Activated CD8-positive, alpha-beta memory T cell treated with anti-CD3 and anti-CD28 coated beads, Interleukin-2, amount 50 U/mL, for 24 hours (primary cell): ENCODE data around the gene ZFYVE26.
"Not testable (repeated sequence)": the region's sequence is repeated elsewhere in the genome, so short reads cannot be mapped to it uniquely, and the experiment has no call there.

ENCODE experiments used
- DNase-seq: peaks from one replicate; pipeline ENCODE4 v3.0.0-alpha.2; 2020; ENCODE audit errors: extremely low read depth

Gene ZFYVE26

DNA sequence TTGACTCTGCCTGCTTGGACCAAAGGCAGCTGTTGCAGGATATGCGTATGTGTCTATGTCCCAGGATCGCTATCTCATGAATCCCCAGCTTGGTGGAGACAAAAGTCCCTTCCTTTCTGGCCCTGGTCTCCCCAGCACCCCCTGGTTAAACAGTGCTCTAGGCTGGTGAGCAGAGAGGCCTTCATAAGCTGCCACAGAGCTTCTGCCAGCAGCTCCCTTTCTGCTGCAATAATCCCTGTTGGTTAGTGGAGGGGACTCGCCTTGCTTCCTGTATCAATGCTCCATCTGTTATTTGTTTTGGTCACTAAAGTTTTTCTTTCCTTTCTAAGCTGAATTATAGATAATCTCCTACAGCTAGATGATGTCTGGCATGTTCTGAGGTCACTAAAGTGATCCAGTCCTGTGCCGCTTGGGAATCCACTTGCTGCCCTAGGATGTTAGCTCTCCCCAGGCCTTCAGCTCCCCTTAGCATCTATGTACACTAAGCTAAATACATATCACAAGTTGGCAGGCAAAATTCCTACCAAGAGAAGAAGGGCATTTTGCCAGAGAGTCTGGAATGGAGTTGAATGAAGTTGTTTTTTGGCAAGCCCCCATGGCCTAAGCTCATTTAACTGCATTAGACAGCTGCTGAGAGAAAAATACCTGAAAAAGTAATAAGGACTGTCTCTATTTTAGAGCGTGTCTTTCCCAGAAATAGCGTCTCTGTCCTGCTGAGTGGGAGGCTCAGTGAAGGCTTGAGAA, 66.9 kb downstream of the ZFYVE26 start:
- DNase-seq: no peak

DNA sequence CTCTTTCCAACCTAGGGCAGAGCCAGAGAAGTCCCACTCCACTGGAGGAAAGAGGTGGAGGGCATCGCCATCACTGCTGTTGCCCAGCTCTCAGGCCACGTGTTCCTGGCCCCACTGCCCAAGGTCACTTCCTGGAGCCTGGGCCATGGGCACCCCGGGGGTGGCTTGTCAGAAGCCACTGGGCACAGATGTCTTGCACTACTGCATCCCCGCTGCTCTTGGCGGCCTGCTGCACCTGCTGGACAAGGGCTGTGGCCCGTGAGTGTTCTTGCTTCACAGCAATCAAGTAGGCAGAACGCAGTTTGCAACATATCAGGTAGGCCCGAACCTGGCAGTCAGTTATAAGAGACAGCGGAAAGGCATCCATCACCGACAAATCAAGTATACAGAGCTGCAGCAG, 68.1 kb downstream of the ZFYVE26 start:
- no peak for DNase-seq

DNA sequence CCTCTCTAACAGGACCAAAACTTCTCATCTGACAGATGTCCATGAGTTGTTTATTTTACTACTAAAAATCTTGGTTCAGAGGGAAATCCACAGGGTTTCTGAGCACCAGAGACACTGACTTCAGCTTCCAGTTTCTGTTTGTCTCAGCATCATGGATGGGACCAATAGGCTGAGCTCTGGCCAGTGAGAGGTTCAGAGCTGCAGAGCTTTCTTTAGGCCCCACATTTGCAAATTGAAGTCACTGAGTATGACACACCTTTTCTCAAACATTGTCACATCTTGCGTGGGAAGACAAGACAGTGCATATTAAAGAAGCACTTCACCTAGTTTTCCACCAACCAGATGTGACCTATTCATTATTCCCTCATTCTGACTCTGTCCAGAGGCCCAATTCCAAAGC, 69.5 kb downstream of the ZFYVE26 start:
- DNase-seq: no peak

DNA sequence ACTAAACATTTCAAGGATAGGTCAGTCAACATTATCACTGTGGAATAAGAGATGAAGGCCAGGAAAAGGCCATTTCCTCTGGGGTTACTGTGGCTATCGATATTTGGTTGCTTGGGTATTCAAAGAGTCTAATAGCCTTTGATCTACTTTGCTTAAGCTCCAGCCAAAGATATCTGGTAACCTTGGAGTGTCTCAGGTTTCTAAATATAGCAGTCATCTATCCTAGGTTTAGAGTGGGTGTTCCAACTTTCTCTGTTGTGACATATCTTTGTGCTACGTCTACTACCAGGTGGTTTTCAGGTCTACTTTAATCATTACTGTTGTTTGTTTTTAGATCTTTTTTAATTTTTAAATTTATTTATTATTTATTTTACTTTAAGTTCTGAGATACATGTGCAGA, 72.3 kb downstream of the ZFYVE26 start:
- no peak for DNase-seq

DNA sequence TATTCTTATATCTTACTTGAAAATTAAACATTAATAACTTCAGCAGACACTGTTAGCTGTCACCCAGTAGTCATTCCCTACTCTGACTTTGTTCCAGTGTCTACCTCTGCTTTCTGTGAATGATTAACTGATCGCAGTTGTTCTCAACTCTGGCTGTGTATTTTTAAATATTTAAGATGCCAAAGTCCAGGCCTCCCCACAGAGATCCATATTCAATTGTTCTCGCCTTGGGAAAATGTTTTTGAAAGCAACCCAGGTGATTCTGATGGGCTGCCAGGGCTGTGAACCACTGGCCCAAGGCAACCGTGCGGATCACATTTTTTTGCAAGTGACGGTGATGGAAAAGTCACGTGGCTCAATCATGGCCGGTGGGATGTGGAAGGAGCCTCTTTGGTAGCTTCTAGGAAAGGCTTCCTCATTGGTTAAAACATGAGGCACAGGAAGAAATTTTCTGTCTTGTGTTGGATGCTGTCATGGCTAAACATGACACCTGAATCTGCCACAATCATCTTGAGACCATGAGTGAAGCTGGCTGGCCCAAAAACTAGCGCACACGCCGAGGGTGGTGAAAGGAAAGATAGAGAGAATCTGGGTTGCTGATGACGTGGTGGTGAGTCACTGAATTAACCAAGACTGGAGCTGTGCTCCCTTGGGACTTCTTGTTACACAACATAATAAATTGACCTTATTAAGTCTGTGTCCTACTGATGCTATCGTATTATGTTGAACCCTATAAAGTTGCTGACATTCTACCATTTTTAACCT, 77.5 kb downstream of the ZFYVE26 start:
- DNase-seq: no peak

DNA sequence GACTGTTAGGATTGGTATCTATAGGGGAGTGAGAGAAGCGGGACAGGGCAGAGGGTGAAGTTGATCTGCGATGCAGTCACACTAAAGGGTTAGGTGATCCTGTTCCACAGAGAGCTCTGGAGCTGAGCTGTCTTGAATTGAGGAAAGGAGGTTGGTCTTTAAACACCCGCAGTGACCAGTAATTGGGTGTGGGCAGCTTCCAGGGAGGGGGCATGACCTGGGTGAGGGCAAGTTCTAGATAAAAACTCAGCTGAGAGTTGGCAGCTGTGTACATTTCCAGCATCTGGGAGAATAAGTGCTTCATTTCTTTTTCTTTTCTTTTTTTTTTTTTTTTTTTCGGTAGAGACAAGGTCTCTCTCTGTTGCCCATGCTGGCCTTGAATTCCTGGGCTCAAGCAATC, 79.6 kb downstream of the ZFYVE26 start:
- no peak for DNase-seq

DNA sequence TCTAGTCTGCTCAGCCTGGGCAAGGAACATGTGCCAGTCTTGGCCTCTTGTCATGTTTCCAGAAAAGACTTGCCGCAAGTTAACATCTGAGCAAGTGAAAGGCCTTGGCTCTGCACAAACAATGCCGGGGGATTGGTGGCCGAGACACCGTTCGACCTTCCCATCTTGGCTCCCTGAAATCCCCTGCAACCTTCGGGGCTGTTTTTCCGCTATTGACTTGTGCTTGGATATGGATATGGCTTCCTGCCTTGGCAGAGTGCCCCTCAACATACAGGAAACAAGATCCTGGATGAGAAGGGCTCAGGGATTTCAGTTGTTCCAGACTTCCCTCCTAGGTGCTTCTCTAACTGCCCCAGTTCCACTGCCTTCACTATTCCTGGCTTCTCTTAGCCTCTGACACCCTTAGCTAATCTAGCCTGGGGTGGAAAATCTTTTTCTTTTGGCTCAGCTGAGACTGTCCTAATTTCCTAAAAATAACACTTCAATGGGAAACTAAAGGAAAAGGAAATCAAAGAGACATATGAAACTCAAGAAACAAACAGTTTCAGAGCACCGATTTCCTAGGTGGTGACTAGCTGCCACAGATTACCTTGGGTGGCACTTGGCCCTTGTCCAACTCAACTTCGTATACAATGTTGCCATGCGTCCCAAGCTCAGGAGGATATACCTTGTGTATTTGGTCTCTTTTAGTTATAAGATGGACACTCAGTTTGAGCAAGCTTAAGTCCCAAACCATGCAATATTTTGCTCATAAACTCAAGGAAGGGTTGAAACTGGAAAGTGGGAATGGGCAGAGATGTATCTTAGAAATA, 80.8 kb downstream of the ZFYVE26 start:
- no peak for DNase-seq

DNA sequence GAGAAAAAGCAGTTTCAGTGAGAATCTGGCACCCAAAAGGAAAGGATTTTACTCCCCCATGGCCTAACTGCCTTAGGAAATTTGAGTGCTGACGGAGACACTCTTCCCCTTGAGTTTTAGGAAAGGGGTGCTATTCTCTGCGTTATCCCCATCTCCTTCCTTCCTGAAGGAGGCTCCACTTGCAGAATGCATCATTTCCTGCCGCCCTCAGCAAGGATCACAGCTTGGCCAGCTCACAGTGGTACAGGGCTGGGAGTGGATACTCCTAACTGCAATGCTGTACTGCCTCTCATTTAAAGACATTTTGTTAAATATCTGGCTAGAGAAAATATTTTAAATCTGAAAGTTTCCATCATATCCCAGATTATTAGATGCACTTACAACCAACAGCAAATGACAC, 81.7 kb downstream of the ZFYVE26 start:
- no peak for DNase-seq

DNA sequence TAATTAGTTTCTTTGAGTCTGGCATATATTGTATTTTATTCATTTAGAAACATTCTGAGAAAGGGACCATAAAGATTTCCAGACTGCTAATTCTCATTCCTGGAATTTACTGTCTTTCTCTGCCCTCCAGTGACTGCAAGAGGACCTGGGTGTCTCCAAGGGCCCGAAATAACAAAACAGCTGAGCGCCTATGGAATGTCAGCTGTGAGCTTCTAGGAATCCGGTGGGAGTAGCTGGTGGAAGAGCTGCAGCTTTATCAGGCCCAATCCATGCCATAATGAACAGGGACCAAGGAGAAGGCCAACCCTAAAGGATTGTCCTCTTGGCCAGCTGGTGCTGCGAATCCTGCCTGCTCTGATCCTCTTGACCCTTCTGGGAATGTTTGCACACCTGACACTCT, 82.8 kb downstream of the ZFYVE26 start:
- DNase-seq: no peak

DNA sequence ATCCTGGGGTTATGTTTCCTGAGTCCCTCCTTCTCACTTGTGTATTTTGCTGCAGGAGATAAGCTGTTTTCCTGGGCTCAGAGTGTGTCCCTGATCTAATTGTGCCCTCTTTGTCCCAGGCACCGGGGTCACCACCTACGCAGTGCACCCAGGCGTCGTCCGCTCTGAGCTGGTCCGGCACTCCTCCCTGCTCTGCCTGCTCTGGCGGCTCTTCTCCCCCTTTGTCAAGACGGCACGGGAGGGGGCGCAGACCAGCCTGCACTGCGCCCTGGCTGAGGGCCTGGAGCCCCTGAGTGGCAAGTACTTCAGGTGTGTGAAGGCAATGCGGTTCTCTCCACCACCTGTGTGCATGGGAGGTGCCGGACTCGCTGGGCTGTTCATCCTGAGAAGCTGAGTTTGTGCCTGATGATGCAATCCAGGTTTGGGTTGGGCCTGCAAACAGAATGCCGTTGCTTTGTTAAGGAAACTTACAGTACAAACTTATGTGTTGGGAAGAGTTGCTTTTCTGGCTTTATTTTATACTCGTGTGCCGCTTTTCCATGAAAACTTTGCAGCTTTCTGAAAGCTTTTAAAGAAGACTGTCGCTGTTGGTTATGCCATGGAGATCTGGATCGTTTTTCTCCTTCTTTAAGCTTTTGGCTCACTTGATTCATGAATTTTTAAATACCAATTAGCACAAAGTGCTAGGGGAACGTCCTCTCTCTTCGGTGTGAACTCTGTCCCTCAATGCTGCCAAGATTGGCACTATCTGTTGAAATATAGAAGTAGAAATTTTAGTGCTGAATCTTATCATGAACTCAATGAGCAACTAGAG, 87.1 kb downstream of the ZFYVE26 start:
- no peak for DNase-seq

DNA sequence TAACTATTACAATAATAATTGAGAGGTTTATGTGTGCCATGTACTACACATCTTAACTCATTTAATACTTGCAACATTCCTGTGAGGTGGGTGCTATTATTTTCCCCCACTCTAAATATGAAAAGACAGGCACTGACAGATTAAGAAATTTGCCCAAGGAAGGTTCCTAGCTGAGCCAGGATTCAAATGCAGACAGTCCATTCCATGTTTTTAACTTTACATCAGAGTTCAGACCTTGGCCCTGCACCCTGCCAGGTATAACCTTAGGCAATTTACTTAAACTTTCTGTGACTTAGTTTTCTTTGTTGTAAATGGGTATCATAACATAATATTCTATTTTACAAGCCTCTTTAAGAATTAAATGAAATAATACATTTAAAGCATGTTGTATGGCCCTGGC, 88.1 kb downstream of the ZFYVE26 start:
- no peak for DNase-seq

DNA sequence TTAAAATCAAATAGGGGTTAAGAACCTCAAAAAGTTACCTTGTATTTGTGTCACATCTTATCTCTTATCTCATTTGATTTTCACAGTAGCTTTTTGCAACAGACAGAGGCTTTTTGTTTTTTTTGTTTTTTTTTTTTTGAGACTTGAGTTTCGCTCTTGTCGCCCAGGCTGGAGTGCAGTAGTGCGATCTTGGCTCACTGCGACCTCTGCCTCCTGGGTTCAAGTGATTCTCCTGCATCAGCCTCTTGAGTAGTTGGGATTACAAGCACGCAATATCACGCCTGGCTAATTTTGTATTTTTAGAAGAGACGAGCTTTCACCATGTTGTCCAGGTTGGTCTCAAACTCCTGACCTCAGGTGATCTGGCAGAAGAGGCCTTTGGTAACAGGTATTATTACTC, 89.0 kb downstream of the ZFYVE26 start:
- no peak for DNase-seq

DNA sequence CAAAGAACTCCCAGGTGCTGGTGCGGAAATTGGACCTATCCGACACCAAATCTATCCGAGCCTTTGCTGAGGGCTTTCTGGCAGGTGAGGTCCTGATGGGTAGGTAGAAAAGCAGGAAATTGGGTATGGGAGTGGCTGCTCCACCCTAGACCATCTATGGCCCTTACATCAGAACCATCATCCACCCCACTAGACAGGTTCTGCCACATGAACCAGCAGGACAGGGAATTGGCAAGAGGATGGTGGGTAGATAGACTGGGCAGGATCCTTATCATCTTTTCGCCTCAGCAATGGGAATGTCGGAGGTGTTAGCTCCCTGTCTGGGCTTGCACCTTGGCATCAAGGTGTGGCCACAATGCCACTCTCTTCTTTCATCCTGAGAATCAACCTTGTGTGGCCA, 91.2 kb downstream of the ZFYVE26 start:
- no peak for DNase-seq

DNA sequence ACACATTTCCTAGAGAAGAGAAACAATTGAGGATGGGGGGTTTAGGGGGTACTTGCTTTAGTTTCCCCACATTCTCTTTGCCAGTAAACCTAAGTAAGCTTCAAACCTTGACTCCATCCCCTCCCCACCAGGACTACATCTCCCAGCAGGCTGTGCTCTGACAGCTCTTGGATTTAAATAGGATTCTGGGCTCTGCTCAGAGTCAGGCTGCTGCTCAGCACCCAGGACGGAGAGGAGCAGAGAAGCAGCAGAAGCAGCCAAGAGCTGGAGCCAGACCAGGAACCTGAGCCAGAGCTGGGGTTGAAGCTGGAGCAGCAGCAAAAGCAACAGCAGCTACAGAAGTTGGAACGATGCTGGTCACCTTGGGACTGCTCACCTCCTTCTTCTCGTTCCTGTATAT, 94.1 kb downstream of the ZFYVE26 start:
- DNase-seq: no peak

DNA sequence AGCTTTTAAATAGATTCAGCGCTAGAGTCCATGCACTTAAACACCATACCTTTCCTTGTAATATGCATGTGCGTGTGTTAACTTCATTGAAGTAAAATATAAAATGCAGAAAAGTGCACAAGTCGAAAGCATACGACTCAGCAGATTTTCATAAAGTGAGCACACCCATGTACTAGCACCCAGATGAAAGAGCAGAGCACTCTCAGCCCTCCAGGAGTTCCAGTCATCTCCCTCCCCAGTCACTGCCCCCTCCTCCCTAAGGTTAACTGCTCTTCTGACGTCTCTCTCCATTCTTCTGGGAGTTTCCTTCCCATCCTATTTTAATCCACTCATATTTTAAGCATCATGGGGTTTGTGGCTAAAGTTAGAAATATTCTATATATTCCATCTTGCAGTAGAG, 94.5 kb downstream of the ZFYVE26 start:
- no peak for DNase-seq

DNA sequence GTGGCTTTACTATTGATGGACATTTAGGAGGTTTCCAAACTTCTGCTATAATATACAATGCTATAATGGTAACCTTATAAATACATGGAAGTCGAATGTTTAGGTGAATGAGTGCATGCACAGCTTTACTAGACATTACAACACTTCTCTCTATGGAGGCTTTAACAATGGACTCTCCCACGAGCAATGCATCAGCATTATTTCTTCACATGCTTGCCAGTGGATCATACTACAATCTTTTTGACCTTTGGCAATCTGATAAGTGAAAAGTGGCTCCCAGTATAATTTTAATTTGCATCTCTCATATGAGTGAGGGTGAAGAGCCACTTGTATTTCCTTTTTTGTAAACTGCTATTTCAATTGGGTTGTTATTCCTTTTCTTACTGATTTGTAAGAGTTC, 96.5 kb downstream of the ZFYVE26 start:
- no peak for DNase-seq

DNA sequence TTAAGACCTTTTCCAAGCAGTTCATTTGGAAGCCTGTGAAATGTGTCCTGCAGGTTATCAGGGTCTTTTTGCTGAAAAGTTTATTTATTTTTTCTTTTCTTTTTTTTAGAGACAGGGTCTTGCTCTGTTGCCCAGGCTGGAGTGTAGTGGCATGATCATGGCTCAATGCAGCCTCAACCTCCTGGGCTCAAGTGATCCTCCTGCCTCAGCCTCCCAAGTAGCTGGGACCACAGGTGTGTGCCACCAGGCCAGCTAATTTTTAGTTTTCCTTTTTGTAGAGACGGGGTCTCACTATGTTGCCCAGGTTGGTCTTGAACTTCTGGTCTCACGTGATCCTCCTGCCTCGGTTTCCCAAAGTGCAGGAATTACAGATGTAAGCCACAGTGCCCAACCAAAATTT, 97.0 kb downstream of the ZFYVE26 start:
- DNase-seq: not testable (repeated sequence)

DNA sequence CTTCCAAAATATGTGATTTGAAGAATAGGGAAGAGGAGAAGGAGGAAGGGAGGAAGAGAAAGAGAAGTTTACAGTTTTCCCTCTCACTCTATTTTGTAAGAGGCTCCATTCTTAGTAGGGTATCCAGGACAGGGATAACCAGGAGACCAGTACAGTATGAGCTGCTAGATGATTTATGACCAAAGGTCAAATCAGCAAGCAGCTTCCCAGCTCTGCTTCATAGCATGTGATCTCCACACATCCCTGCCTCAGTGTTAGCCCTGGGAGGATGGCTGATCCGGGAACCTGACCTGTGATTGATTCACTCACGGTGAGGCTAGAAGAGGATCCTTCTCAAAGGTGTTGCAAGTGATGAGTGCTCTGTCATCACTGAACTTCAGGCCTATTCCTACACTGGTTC, 98.1 kb downstream of the ZFYVE26 start:
- no peak for DNase-seq

DNA sequence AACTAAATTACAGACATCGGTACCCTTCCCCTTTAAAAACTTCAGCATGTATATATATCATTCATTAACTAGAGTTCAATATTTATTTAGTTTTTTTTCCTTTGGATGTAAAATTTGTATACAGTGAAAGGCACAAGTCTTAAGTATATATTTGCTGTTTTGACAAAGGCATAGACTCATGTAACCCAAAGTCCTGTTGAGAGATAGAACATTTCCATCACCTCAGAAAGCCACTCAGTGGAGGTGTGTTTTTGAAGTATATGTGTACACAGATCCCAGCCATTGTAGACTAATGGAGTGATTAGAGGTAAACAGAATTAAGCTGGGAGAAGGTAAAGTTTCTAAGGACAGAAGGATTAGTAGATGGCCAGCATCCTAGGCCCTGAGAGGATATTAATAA, 99.3 kb downstream of the ZFYVE26 start:
- no peak for DNase-seq

DNA sequence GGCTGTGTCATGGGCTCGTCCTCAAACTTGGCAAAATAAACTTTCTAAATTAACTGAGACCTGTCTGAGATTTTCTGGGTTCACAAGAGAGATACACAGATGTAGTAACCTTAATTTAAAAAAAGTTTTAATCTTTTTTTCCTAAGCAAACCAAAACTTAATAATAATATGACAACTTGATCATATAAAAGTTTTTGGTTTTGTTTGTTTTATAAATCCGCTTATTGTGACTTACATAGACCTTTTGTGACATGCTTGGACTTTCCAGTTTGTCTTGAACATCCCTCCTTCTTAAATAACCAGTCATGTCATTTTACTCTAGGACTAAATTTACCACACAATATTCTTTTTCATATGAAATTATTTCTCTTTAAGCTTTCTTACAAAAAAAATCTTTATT, 106.2 kb downstream of the ZFYVE26 start:
- no peak for DNase-seq

DNA sequence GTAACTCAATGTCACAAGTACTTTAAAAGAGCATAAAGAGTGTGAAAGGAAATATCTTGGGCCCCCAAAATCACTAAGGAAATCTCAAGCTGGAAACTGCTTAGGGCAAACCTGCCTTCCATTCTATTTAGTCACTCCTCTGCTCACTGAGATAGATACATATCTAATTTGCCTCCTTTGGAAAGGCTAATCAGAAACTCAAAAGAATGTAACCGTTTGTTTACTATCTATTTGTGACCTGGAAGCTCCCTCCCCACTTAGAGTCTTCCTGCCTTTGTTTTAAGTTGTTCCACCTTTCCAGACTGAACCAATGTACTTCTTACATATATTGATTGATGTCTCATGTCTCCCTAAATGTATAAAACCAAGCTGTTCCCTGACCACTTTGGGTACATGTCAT, 106.6 kb downstream of the ZFYVE26 start:
- DNase-seq: not testable (repeated sequence)

DNA sequence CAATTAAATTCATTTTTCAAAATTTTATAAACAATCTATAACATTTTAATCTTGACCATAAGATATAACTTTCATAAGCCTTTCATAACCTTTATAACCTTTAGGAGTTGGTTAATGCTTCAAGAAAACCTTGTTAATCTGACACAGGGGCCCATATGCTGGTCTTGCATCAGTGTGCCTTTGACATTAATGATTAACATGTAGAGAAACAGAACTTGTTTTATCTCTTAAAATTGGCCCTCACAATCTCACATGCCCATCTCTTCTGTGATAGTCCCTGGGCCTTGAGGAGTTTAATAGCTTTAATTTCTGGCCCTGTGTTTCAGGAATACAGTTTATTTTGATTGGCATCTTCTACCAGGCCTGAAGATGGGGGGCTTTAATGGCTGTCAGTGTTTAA, 107.0 kb downstream of the ZFYVE26 start:
- not testable (repeated sequence) for DNase-seq
